Measurements from ENCODE around the gene IGSF3. TPM values are rescaled to one million over a fixed set of nuclear protein-coding genes. Genes with fewer than 3 reads are reported as not detected.
"Not testable (repeated sequence)": the region's sequence is repeated elsewhere in the genome, so short reads cannot be mapped to it uniquely, and the experiment has no call there.

The IGSF3 gene
- total RNA-seq, 1 donor from 2014 or later, result 7.2 TPM

- H3K36me3 Mint-ChIP-seq (ENCODE audit: low read depth); intact Hi-C loops (cut with micrococcal nuclease); ATAC-seq (ENCODE audit: low read depth); H3K4me3 Mint-ChIP-seq; H3K27ac Mint-ChIP-seq; POLR2A ChIA-PET; CTCF ChIA-PET; DNase-seq; H3K9me3 Mint-ChIP-seq; H3K27me3 Mint-ChIP-seq; H3K4me1 Mint-ChIP-seq: not testable (repeated sequence)
Observed at GRCh38 chr1:116646673-116647170, 20.8 kb downstream of the IGSF3 start.

DNA sequence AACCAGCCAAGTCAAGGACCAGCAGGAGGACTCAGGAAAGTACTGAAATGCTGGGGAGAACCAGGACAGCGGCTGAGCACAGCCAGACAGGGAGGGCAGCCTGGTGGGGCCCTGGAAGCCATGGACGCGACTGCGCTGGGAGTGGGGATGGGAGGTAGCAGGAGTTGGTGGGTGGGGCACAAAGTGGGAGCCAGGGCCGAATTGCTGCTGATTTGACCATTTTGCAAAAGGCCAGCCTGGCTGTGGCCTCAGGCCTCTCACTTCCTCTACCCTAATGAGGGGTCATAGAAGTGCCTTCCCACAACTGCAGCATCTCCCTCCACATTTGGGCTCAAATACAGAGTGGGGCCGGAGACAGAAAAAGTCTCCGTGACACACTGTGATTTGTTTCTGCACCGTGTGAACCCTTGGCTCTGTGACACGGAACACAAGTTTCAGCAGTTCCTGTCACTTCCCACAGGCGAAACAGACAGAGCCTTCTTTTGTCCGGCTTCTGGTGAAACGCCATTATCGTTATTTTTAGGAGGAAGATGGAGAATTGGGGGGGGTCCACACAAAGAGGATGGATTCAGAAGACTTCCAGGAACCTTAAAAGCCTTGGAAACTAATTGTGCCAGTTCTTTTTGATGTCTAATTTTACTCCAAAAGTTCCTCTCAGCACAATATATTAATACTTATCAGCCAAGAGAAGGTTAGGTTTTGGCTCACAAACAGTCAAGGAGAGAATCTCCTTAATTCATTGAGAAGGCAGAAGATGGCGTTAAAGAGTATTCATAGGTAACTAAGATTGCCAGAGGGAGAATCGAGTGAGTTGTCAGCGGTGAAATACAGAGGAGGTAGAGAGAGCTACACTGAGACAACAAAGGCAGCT, 21.5 kb downstream of the IGSF3 start:
- CTCF ChIA-PET; POLR2A ChIA-PET; H3K9me3 Mint-ChIP-seq; DNase-seq; H3K4me1 Mint-ChIP-seq; H3K27me3 Mint-ChIP-seq; H3K36me3 Mint-ChIP-seq (ENCODE audit: low read depth); intact Hi-C loops (cut with micrococcal nuclease); H3K4me3 Mint-ChIP-seq; ATAC-seq (ENCODE audit: low read depth); H3K27ac Mint-ChIP-seq: not testable (repeated sequence)

DNA sequence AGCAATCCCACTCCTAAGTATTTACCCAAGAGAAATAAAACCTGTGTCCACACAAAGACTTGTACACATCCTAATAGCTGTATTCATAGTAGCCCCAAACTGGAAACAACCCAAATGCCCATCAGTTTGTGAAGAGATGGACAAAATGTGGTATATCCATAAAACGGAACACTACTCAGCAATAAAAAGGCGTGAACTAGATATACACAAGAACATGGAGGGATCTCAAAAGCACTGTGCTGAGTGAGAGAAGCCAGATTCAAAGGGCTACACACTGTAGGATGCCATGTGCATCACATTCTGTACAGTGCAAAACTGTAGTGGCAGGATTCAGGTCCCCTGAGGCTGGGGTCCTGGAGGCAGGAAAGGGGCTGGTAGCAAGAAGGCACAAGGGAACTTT, 22.5 kb downstream of the IGSF3 start:
- H3K27ac Mint-ChIP-seq, H3K9me3 Mint-ChIP-seq: not testable (repeated sequence)

DNA sequence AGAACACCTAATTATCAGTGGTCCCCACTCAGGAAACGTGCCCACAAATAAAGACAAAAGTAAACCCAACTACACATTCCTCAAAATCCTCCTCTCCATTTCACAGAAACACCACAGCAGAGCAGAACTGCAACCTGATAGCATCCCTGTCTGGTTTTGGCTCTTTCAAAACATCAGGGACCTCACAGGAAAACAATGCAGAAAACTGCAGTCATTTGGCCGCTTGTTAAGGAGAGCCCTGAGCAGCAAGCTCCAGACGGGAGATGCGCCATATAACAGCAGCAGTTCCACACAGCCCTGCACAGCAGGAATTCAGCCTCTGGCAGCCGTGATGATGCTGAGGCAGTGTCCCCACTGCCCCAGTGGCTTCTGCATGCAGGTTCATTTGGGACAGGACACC, 23.4 kb downstream of the IGSF3 start:
- ATAC-seq (ENCODE audit: low read depth); H3K36me3 Mint-ChIP-seq (ENCODE audit: low read depth); DNase-seq; POLR2A ChIA-PET; H3K27ac Mint-ChIP-seq; H3K27me3 Mint-ChIP-seq; H3K4me1 Mint-ChIP-seq; H3K4me3 Mint-ChIP-seq; H3K9me3 Mint-ChIP-seq; CTCF ChIA-PET; intact Hi-C loops (cut with micrococcal nuclease): not testable (repeated sequence)

More for the DNA sequence above, 22.5 kb downstream of the IGSF3 start:
- ATAC-seq (ENCODE audit: low read depth); intact Hi-C loops (cut with micrococcal nuclease); POLR2A ChIA-PET; DNase-seq; CTCF ChIA-PET; H3K4me3 Mint-ChIP-seq; H3K4me1 Mint-ChIP-seq; H3K36me3 Mint-ChIP-seq (ENCODE audit: low read depth); H3K27me3 Mint-ChIP-seq: not testable (repeated sequence)

DNA sequence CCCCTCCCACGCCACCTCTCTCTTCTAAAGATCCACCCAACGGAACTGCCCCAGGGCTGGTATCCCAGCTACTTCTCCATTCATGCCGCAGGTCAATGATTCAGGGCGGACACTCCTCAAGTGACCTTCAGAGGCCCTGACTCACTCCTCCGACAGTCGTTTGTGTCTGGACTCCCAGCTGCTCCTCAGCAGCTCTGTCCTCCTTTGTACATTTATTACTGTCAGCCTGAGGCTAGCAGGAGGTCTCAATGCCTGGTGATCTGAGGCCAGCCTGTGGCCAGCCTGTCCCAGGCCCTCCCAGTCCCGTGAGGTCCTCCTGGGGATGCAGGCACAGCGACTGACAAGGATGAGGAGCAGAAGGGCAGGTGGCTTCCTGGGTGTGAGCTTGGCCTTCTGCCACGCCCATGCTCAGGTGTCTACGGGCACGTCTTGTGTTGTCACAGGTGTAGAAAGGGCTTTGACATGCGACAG, 24.2 kb downstream of the IGSF3 start:
- POLR2A ChIA-PET; H3K27ac Mint-ChIP-seq; ATAC-seq (ENCODE audit: low read depth); H3K4me1 Mint-ChIP-seq; H3K9me3 Mint-ChIP-seq; H3K27me3 Mint-ChIP-seq; CTCF ChIA-PET; H3K4me3 Mint-ChIP-seq; DNase-seq; H3K36me3 Mint-ChIP-seq (ENCODE audit: low read depth); intact Hi-C loops (cut with micrococcal nuclease): not testable (repeated sequence)

DNA sequence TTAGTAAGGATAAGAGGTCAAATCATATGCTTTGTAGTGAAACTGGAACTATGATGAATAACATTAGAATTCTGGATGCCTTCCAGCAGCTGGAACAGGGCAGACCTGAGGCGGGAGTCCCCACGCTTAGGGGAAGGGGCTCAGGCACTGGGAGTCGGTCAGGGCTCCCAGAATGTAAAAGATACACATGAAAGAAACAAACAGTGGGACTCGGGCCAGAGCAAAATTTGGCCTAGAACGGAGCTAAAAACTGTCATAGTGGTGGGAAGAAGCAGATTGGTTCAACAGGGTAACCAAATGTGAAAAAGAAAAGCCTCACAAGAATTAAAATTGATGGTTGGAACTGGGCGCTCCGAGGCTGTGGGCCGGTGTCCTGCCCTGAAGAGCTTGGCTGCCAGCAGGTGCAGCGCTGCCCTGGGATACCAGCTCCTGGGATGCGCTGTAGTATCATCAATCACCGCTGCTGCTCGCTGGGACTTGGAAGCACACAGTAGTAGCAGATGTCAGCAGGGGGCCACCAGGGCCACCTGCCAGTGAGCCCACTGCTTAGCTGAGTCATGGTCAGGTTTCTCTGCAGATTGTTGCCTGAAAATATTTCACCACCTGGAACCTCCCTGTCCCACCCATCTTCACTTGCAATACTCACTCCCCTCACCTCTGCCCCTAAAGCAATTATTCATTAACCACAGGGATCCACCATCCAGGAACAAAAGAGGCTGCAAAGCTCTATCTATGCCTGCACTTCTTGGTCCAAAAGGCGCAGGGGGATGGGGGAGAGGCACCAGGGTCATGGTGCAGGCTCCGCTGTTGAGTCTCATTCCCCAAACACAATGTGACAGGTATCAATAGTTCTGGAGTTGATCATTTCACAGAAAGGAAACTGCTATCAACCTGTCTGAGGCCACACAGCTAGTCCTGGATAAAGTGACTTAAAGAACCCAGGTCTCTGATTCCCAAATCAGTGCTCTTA, 24.9 kb downstream of the IGSF3 start:
- H3K27ac Mint-ChIP-seq; DNase-seq; H3K36me3 Mint-ChIP-seq (ENCODE audit: low read depth); CTCF ChIA-PET; intact Hi-C loops (cut with micrococcal nuclease); H3K4me3 Mint-ChIP-seq; POLR2A ChIA-PET; H3K9me3 Mint-ChIP-seq; H3K27me3 Mint-ChIP-seq; H3K4me1 Mint-ChIP-seq; ATAC-seq (ENCODE audit: low read depth): not testable (repeated sequence)

DNA sequence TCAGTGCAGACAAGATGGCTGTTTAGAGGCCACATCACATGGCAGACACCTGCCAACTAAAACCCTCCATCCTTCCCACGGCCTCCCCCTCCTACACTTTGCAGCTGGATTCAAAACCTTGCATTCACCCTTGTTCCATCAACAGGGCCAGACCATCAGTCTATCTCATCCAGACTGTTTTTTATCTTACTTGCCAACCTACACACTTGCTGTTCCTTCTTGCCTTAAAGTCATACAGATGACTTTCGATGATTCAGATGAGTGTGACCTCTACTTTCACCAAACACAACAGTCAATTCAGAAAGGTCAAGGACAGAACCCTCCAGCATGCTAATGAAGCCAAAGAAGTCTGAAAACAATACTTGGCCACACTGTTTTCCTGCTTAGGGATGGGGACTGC, 29.9 kb downstream of the IGSF3 start:
- CTCF ChIA-PET; intact Hi-C loops (cut with micrococcal nuclease): not testable (repeated sequence)

GRCh38 chr1:116636584-116636983, 30.9 kb downstream of the IGSF3 start:
- CTCF ChIA-PET; H3K27me3 Mint-ChIP-seq; H3K4me3 Mint-ChIP-seq; H3K4me1 Mint-ChIP-seq; POLR2A ChIA-PET; DNase-seq; H3K27ac Mint-ChIP-seq; H3K36me3 Mint-ChIP-seq (ENCODE audit: low read depth); H3K9me3 Mint-ChIP-seq; intact Hi-C loops (cut with micrococcal nuclease); ATAC-seq (ENCODE audit: low read depth): not testable (repeated sequence)

More for the DNA sequence above, 29.9 kb downstream of the IGSF3 start:
- H3K4me1 Mint-ChIP-seq; H3K27ac Mint-ChIP-seq; ATAC-seq (ENCODE audit: low read depth); H3K27me3 Mint-ChIP-seq; DNase-seq; POLR2A ChIA-PET; H3K36me3 Mint-ChIP-seq (ENCODE audit: low read depth); H3K4me3 Mint-ChIP-seq; H3K9me3 Mint-ChIP-seq: not testable (repeated sequence)

DNA sequence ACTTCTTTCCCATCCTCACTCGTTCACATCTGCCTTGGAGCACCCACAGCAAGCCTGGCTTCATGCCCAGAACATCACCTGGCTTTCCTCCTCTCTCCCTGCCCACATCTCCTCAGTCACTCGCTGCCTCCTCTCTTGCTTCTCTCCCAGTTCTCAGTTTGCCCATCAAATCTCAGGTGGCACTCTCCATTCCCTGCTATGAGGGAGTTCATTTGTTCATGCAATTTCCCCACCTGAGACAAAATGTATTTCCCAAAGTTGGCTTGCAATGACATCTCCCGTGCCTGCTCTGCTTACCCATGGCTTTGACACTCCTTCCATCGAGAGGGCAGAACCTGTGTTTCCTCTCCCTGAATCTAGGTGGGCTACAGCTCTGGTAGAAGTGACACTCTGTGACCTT, 33.1 kb downstream of the IGSF3 start:
- H3K4me1 Mint-ChIP-seq; CTCF ChIA-PET; H3K4me3 Mint-ChIP-seq; intact Hi-C loops (cut with micrococcal nuclease); H3K27ac Mint-ChIP-seq; DNase-seq; H3K27me3 Mint-ChIP-seq; POLR2A ChIA-PET; H3K36me3 Mint-ChIP-seq (ENCODE audit: low read depth); ATAC-seq (ENCODE audit: low read depth); H3K9me3 Mint-ChIP-seq: not testable (repeated sequence)

- CTCF ChIA-PET, result interaction anchor here (0.8 kb wide), 1 partner anchor 57 kb away, joined by 3 read pairs; no protein-coding TSS in a partner anchor
- H3K36me3 Mint-ChIP-seq (ENCODE audit: low read depth); H3K27ac Mint-ChIP-seq; H3K27me3 Mint-ChIP-seq; H3K9me3 Mint-ChIP-seq; intact Hi-C loops (cut with micrococcal nuclease); POLR2A ChIA-PET; H3K4me3 Mint-ChIP-seq; DNase-seq; ATAC-seq (ENCODE audit: low read depth): not testable (repeated sequence)
- peaks cover 24% of the 10 kb centered on the region for H3K4me1 Mint-ChIP-seq
Observed at GRCh38 chr1:116631996-116632925, 35.3 kb downstream of the IGSF3 start.

DNA sequence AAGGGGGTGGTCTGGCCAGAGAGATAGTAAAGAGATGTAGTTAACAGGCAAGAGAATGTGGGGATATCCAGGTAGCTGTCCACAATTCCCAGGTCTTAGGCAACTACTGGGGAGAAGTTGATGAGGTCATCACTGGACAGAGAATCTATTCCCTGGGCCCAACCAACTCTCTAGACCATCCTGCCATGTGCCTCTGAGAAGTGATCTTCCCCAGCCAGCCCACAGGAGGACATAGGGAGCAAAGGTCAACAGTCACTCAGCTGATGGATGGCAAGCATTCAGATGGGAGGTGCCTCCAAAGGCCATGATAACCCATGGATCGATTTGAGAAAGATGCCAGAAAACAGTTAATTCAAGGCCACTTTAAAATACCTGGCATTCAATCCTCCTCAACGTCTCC, 36.0 kb downstream of the IGSF3 start:
- H3K9me3 Mint-ChIP-seq; H3K27ac Mint-ChIP-seq; intact Hi-C loops (cut with micrococcal nuclease); DNase-seq; H3K4me3 Mint-ChIP-seq; H3K27me3 Mint-ChIP-seq; ATAC-seq (ENCODE audit: low read depth); POLR2A ChIA-PET; H3K36me3 Mint-ChIP-seq (ENCODE audit: low read depth): not testable (repeated sequence)
- CTCF ChIA-PET, result interaction anchor here (0.8 kb wide), 1 partner anchor 57 kb away, joined by 3 read pairs; no protein-coding TSS in a partner anchor
- peaks cover 27% of the 10 kb centered on the region for H3K4me1 Mint-ChIP-seq

Data from activated B cell treated with CpG ODN at 0.5 μM for 24 hours (primary cell).